Large intestine (tissue), 3 donors: ENCODE measurements around the gene C4orf51. TPM values are rescaled to one million over a fixed set of nuclear protein-coding genes. Genes with fewer than 3 reads are reported as not detected.
"Not testable (repeated sequence)": the region's sequence is repeated elsewhere in the genome, so short reads cannot be mapped to it uniquely, and the experiment has no call there.

Experiments
- DNase-seq, 2 donors: peaks; one replicate each; pipeline versions ENCODE4 v3.0.0 to v3.0.0-alpha.2; 2013
- H3K27ac ChIP-seq: one replicate; pipeline ENCODE4 v1.5.1; 2013; ENCODE audit warnings: low read length
- H3K27me3 ChIP-seq: 2 replicates; pipeline ENCODE4 v1.6.1; 2013; ENCODE audit warnings: low read length; ENCODE audit not compliant: control insufficient read depth, insufficient read depth
- H3K36me3 ChIP-seq: 2 replicates; pipeline ENCODE4 v1.6.1; 2013; ENCODE audit warnings: low read length; ENCODE audit not compliant: control insufficient read depth, insufficient read depth
- H3K4me1 ChIP-seq: one replicate; pipeline ENCODE4 v1.6.1; 2013; ENCODE audit warnings: low read length; ENCODE audit not compliant: control insufficient read depth, insufficient read depth
- H3K4me3 ChIP-seq: one replicate; pipeline ENCODE4 v1.5.1; 2013; ENCODE audit warnings: low read length
- H3K9me3 ChIP-seq: one replicate; pipeline ENCODE4 v1.6.1; 2013; ENCODE audit warnings: mild to moderate bottlenecking, low read depth, low read length, moderate library complexity; ENCODE audit not compliant: control insufficient read depth
- WGBS: methylation state at CpG from one replicate; pipeline ENCODE4 v1.1.5; 2013; ENCODE audit warnings: low lambda C conversion rate; ENCODE audit not compliant: insufficient coverage; 5-methylcytosine and 5-hydroxymethylcytosine counted together
- polyA plus RNA-seq: library from polyadenylated mRNA; unstranded; fragments of 120-200 nt; gene quantifications from one replicate; pipeline ENCODE4 v1.2.1, GENCODE V29; 2013

The C4orf51 gene
- polyA plus RNA-seq, 1 donor: not detected

GRCh38 chr4:145665773-145666172 is 14.2 kb upstream of the C4orf51 start:
- DNase-seq: no peak
- WGBS: no CpG with 5 or more reads among the region's 1 CpG

GRCh38 chr4:145670422-145670821 is 9.5 kb upstream of the C4orf51 start:
- Histone ChIP-seq H3K9me3 (no peaks in the 10 kb centered on the region), H3K27ac (no peak overlapping the region), H3K27me3 (no peaks in the 10 kb centered on the region), H3K36me3 (no peaks in the 10 kb centered on the region), H3K4me3 (no peak overlapping the region), H3K4me1 (no peaks in the 10 kb centered on the region)
- no peak for DNase-seq

More at GRCh38 chr4:145665773-145666172, 14.2 kb upstream of the C4orf51 start:
- H3K4me3 ChIP-seq: no peak overlapping the region
- H3K4me1 ChIP-seq: no peaks in the 10 kb centered on the region
- no peak overlapping the region for H3K27ac ChIP-seq
- H3K36me3 ChIP-seq: peaks cover 2% of the 10 kb centered on the region
- no peaks in the 10 kb centered on the region for H3K27me3 ChIP-seq
- no peaks in the 10 kb centered on the region for H3K9me3 ChIP-seq

GRCh38 chr4:145679520-145679919 is 426 bp upstream of the C4orf51 start:
- Histone ChIP-seq H3K27ac (no peak overlapping the region), H3K27me3 (no peaks in the 10 kb centered on the region), H3K36me3 (no peaks in the 10 kb centered on the region), H3K4me1 (no peaks in the 10 kb centered on the region), H3K4me3 (no peak overlapping the region), H3K9me3 (peaks cover 4% of the 10 kb centered on the region)
- WGBS: no CpG with 5 or more reads among the region's 1 CpG
- peak; percentile 22 to 69 for DNase-seq

GRCh38 chr4:145680902-145681301 is 956 bp downstream of the C4orf51 start:
- DNase-seq: peak in 1 of 2 donors; percentile 42
- Histone ChIP-seq H3K9me3 (peaks cover 4% of the 10 kb centered on the region), H3K27me3 (no peaks in the 10 kb centered on the region), H3K4me3 (no peak overlapping the region), H3K27ac (no peak overlapping the region), H3K36me3 (no peaks in the 10 kb centered on the region), H3K4me1 (no peaks in the 10 kb centered on the region)
- WGBS: no CpG with 5 or more reads among the region's 1 CpG

GRCh38 chr4:145681518-145681917 is 1.6 kb downstream of the C4orf51 start:
- H3K9me3 ChIP-seq: peaks cover 4% of the 10 kb centered on the region
- H3K27me3 ChIP-seq: no peaks in the 10 kb centered on the region
- no peak overlapping the region for H3K4me3 ChIP-seq
- H3K36me3 ChIP-seq: no peaks in the 10 kb centered on the region
- peak in 1 of 2 donors; percentile 14 for DNase-seq
- no peaks in the 10 kb centered on the region for H3K4me1 ChIP-seq
- H3K27ac ChIP-seq: no peak overlapping the region

GRCh38 chr4:145681956-145682355 is 2.0 kb downstream of the C4orf51 start:
- no peak overlapping the region for H3K4me3 ChIP-seq
- H3K36me3 ChIP-seq: no peaks in the 10 kb centered on the region
- no peak for DNase-seq
- peaks cover 4% of the 10 kb centered on the region for H3K9me3 ChIP-seq
- H3K27ac ChIP-seq: no peak overlapping the region
- no peaks in the 10 kb centered on the region for H3K4me1 ChIP-seq
- no peaks in the 10 kb centered on the region for H3K27me3 ChIP-seq
- WGBS: no CpG with 5 or more reads among the region's 1 CpG

GRCh38 chr4:145686991-145687390 is 7.0 kb downstream of the C4orf51 start:
- Histone ChIP-seq H3K27ac (no peak overlapping the region), H3K36me3 (no peaks in the 10 kb centered on the region), H3K4me1 (no peaks in the 10 kb centered on the region), H3K9me3 (no peaks in the 10 kb centered on the region), H3K27me3 (no peaks in the 10 kb centered on the region), H3K4me3 (no peak overlapping the region)
- WGBS: no CpG with 5 or more reads among the region's 2 CpGs
- DNase-seq: no peak

- Histone ChIP-seq H3K27me3 (no peaks in the 10 kb centered on the region), H3K9me3 (peaks cover 3% of the 10 kb centered on the region), H3K36me3 (no peaks in the 10 kb centered on the region), H3K4me1 (no peaks in the 10 kb centered on the region), H3K4me3 (no peak overlapping the region), H3K27ac (no peak overlapping the region)
- no peak for DNase-seq
- WGBS: no CpG with 5 or more reads among the region's 3 CpGs
Measured at GRCh38 chr4:145690610-145691009, 10.7 kb downstream of the C4orf51 start.

GRCh38 chr4:145691416-145691815 is 11.5 kb downstream of the C4orf51 start:
- H3K9me3 ChIP-seq, H3K27me3 ChIP-seq, H3K36me3 ChIP-seq, H3K4me1 ChIP-seq, H3K27ac ChIP-seq, H3K4me3 ChIP-seq, DNase-seq: not testable (repeated sequence)
- WGBS: no CpG with 5 or more reads among the region's 2 CpGs

- Histone ChIP-seq H3K4me3 (no peak overlapping the region), H3K27me3 (no peaks in the 10 kb centered on the region), H3K36me3 (no peaks in the 10 kb centered on the region), H3K27ac (no peak overlapping the region), H3K4me1 (no peaks in the 10 kb centered on the region), H3K9me3 (peaks cover 3% of the 10 kb centered on the region)
- DNase-seq: no peak
- WGBS: 57% methylated on average over 1 of the region's 2 CpGs
Measured at GRCh38 chr4:145694929-145695328, 15.0 kb downstream of the C4orf51 start.

GRCh38 chr4:145697332-145697731 is 17.4 kb downstream of the C4orf51 start:
- Histone ChIP-seq H3K4me1 (no peaks in the 10 kb centered on the region), H3K27me3 (no peaks in the 10 kb centered on the region), H3K4me3 (no peak overlapping the region), H3K27ac (no peak overlapping the region), H3K36me3 (no peaks in the 10 kb centered on the region), H3K9me3 (peaks cover 3% of the 10 kb centered on the region)
- WGBS: no CpG with 5 or more reads among the region's 2 CpGs
- no peak for DNase-seq
